Astrocyte of the cerebellum (primary cell): ENCODE measurements around the gene MRTFB.
"Not testable (repeated sequence)": the region's sequence is repeated elsewhere in the genome, so short reads cannot be mapped to it uniquely, and the experiment has no call there.

ENCODE experiments used
- DNase-seq: peaks from one replicate; pipeline ENCODE4 v3.0.0-alpha.2; 2011; ENCODE audit warnings: low read depth
- H3K4me3 ChIP-seq: 2 replicates; pipeline ENCODE4 v1.5.1; 2011; ENCODE audit warnings: mild to moderate bottlenecking, low read depth, low read length, moderate library complexity
- CTCF ChIP-seq: IDR thresholded peaks from 2 replicates; pipeline ENCODE4 v1.5.1; 2012; ENCODE audit warnings: low read length, low read depth, moderate library complexity, mild to moderate bottlenecking; ENCODE audit errors: missing control alignments
- in situ Hi-C: cut with HindIII; loops from 2 replicates; pipeline ENCODE4 v1.10.0; 2017; ENCODE audit warnings: low sequenced_read_pairs

Gene MRTFB

GRCh38 chr16:14179116-14179515 lies 108.0 kb downstream of the MRTFB start:
- in situ Hi-C loops = no loop called here
- no peak for TF ChIP-seq CTCF
- DNase-seq = no peak

DNA sequence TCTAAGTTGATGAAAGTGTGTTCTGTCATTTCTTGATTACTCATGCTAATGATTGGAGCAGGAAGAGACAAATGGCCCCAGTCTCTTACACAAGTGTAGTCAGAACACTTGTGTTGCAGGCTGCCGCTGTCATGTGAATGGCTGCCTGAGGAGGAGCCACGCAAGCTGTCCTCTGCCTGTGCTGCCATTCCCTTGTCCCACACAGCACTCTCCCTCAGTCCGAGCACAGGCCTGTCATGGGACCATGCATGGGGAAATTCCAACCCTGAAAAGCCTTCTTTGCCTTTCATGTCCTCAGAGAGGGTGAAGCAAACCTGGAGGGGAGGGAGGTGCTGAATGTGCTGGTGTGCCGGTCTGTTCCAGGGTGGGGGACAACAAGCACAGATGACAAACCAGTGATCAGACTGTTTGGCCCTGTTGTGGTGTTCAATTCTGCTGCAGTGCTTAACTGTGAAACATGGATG lies 109.4 kb downstream of the MRTFB start:
- in situ Hi-C loops = no loop called here
- no peak overlapping the region for H3K4me3 ChIP-seq
- no peak for TF ChIP-seq CTCF
- DNase-seq = no peak

More at GRCh38 chr16:14179116-14179515, 108.0 kb downstream of the MRTFB start:
- H3K4me3 ChIP-seq = no peak overlapping the region

DNA sequence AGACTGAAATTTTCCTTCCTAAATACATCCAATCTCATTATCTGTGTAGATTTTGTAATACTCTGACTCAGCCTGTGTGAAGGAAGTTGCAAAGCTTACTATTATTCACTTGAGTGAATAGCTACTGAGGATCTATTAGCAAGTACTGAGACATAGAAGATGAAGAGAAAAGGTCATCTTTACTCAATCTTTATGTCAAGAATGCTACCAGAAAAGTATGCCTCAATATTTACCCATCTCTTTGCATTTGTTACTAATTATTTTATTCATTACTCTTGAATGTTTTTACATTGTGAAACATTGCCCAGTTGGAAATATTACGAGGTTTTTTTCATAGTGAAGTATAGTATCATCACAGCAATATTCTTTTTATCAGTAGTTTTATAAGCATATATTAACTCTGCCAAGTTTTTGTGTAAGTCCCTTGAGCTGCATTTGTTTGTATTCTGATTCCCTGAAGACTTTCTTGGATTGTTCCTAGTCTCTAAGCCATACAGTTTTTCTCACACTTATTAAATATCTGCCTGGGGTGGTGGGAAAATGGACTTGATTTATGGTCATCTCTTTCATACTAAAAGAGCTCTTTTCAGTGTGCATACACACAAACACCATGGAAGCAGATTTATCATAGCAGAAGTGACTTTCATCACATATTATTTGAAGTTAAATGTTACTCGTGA lies 110.4 kb downstream of the MRTFB start:
- DNase-seq = peak; percentile 34
- TF ChIP-seq CTCF = no peak

GRCh38 chr16:14182999-14183398 lies 111.9 kb downstream of the MRTFB start:
- DNase-seq = no peak
- in situ Hi-C loops = no loop called here
- TF ChIP-seq CTCF = no peak
- H3K4me3 ChIP-seq = no peak overlapping the region

More for the DNA sequence above, 110.4 kb downstream of the MRTFB start:
- no peak overlapping the region for H3K4me3 ChIP-seq
- in situ Hi-C loops = no loop called here

DNA sequence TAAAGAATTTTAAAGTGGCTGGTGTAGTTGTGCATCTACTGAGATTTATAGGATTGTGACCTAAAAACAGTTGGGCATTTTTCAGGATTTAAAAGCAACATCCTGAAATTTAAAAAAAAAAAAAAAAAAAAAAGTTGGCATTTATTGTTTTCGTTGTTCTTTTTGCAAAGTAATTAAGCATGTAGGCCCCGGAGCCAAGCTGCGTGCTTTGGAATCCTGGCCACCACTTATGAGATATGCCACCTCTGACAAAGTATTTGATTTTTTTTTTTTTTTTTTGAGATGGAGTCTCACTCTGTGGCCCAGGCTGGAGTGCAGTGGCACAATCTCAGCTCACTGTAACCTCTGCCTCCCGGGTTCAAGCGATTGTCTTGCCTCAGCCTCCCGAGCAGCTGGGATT lies 112.8 kb downstream of the MRTFB start:
- in situ Hi-C loops, H3K4me3 ChIP-seq, DNase-seq: not testable (repeated sequence)

DNA sequence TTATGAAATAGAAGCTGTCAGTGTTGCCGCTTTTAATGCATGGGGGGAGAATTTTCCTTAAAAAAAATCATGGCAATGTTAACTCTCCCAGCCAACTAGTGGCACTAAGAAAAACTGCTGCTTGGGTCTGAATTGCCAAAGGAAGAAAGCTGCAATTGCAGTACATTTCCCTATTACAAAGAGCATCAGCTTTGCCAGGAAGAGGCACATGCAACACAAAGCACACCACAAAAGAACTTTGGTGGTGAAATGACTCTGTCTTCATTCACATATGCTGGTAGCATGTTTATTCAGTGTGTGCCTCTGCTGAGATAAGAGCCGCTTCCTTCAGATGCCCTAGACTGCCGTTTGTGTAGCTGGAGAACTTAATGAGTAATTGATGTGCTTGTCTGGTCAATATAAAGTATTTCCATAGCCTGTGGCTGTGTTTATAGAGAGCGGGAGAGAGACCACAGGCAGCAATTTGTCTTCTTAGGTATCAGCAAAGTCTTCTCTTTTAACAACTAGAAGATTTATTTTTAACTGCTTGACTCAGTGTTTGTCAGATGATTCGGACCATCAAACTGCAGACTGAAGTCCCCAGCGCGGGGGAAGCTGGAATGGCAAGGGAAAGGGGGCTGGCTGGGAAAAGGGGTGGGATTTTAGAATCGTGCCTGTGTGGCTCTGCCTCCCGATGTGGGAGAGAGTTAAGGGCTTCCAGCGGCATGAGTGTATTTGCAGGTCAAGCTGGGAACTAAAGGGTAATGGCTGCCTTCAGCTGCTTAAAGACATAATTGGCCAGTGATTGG lies 115.1 kb downstream of the MRTFB start:
- peak; percentile 75 for TF ChIP-seq CTCF
- peak; percentile 49 for DNase-seq
- in situ Hi-C loops = no loop called here
- peak overlapping the region; percentile 41 for H3K4me3 ChIP-seq

DNA sequence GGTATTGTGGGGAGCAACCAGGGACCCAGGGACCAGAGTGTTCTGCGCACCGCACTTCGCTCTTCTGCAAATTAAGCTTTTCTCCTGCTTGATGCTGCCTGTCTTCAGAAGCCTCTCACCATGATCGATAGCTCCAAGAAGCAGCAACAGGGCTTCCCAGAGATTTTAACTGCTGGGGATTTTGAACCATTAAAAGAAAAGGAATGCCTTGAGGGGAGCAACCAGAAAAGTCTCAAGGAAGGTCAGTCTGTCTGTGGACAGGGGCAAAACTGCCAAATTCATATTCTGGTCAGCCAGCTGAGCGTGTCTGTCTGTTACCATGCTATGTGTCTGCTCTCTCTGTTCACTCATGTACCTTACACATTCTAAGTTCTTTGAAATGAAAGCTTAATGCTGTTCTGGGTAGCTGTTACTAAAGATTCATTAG lies 115.7 kb downstream of the MRTFB start:
- TF ChIP-seq CTCF = no peak
- DNase-seq = no peak
- in situ Hi-C loops = no loop called here
- H3K4me3 ChIP-seq = peak overlapping the region; percentile 41
